H9 (cell line): Measurements from ENCODE around the gene DGKH. TPM values are rescaled to one million over a fixed set of nuclear protein-coding genes. Genes with fewer than 3 reads are reported as not detected.

Experiments
- DNase-seq: peaks from one replicate; pipeline ENCODE4 v3.0.0-alpha.2; 2017
- H2AFZ ChIP-seq: one replicate; pipeline ENCODE4 v1.6.1; 2013; ENCODE audit warnings: mild to moderate bottlenecking, low read length, control low read depth, moderate library complexity
- H2AK5ac ChIP-seq: 2 replicates; pipeline ENCODE4 v1.6.1; 2013; ENCODE audit warnings: low read length, control low read depth, mixed read lengths; ENCODE audit not compliant: insufficient read length
- H2BK120ac ChIP-seq: one replicate; pipeline ENCODE4 v1.6.1; 2013; ENCODE audit warnings: low read depth, mild to moderate bottlenecking, low read length, control low read depth, inconsistent platforms; ENCODE audit not compliant: poor library complexity, severe bottlenecking
- H2BK12ac ChIP-seq: 2 replicates; pipeline ENCODE4 v1.6.1; 2013; ENCODE audit warnings: low read length, control low read depth, mixed read lengths, low read depth; ENCODE audit not compliant: insufficient read length
- H2BK15ac ChIP-seq: 2 replicates; pipeline ENCODE4 v1.6.1; 2013; ENCODE audit warnings: low read depth, low read length, control low read depth
- H2BK20ac ChIP-seq: one replicate; pipeline ENCODE4 v1.6.1; 2013; ENCODE audit warnings: low read depth, mild to moderate bottlenecking, low read length, control low read depth, inconsistent platforms; ENCODE audit not compliant: poor library complexity, severe bottlenecking
- H2BK5ac ChIP-seq: 2 replicates; pipeline ENCODE4 v1.6.1; 2013; ENCODE audit warnings: low read length, control low read depth, mixed read lengths; ENCODE audit not compliant: insufficient read length
- H3K14ac ChIP-seq: 2 replicates; pipeline ENCODE4 v1.6.1; 2013; ENCODE audit warnings: low read length, control low read depth; ENCODE audit not compliant: insufficient read depth
- H3K18ac ChIP-seq: 2 replicates; pipeline ENCODE4 v1.6.1; 2013; ENCODE audit warnings: low read depth, mild to moderate bottlenecking, mixed read lengths, low read length, control low read depth; ENCODE audit not compliant: insufficient read length
- H3K23ac ChIP-seq: 2 replicates; pipeline ENCODE4 v1.6.1; 2013; ENCODE audit warnings: low read length, control low read depth, mixed read lengths, low read depth; ENCODE audit not compliant: insufficient read length
- H3K23me2 ChIP-seq: 2 replicates; pipeline ENCODE4 v1.6.1; 2013; ENCODE audit warnings: low read depth, mild to moderate bottlenecking, mixed read lengths, low read length, control low read depth; ENCODE audit not compliant: insufficient read length, poor library complexity, severe bottlenecking
- H3K27ac ChIP-seq: 2 replicates; pipeline ENCODE4 v1.5.1; 2013; ENCODE audit warnings: low read length, control low read depth, mixed read lengths, low read depth; ENCODE audit not compliant: insufficient read length
- H3K27me3 ChIP-seq: 2 replicates; pipeline ENCODE4 v1.6.1; 2013; ENCODE audit warnings: low read length, control low read depth, inconsistent platforms; ENCODE audit not compliant: insufficient read depth
- H3K4ac ChIP-seq: 2 replicates; pipeline ENCODE4 v1.6.1; 2013; ENCODE audit warnings: low read depth, mild to moderate bottlenecking, control low read depth, inconsistent platforms, low read length, moderate library complexity
- H3K4me1 ChIP-seq: 2 replicates; pipeline ENCODE4 v1.6.1; 2013; ENCODE audit warnings: low read length, control low read depth, inconsistent platforms; ENCODE audit not compliant: insufficient read depth
- H3K4me2 ChIP-seq: 2 replicates; pipeline ENCODE4 v1.6.1; 2013; ENCODE audit warnings: low read length, control low read depth, mixed read lengths; ENCODE audit not compliant: insufficient read length, insufficient read depth
- H3K56ac ChIP-seq: 2 replicates; pipeline ENCODE4 v1.6.1; 2013; ENCODE audit warnings: low read depth, mild to moderate bottlenecking, mixed read lengths, low read length, control low read depth; ENCODE audit not compliant: insufficient read length
- H3K79me1 ChIP-seq: 2 replicates; pipeline ENCODE4 v1.6.1; 2013; ENCODE audit warnings: low read depth, mild to moderate bottlenecking, moderate library complexity, low read length, control low read depth, inconsistent platforms; ENCODE audit not compliant: insufficient read depth, poor library complexity, severe bottlenecking
- H3K79me2 ChIP-seq: 2 replicates; pipeline ENCODE4 v1.6.1; 2013; ENCODE audit warnings: low read length, control low read depth, inconsistent platforms; ENCODE audit not compliant: insufficient read depth
- H3K9ac ChIP-seq: 2 replicates; pipeline ENCODE4 v1.6.1; 2013; ENCODE audit warnings: low read length, control low read depth, mixed read lengths; ENCODE audit not compliant: insufficient read length; ENCODE audit errors: extremely low read depth
- H3K9me3 ChIP-seq: one replicate; pipeline ENCODE4 v1.6.1; 2013; ENCODE audit warnings: low read depth, low read length, inconsistent platforms; ENCODE audit not compliant: control insufficient read depth
- H3T11ph ChIP-seq: one replicate; pipeline ENCODE4 v1.6.1; 2013; ENCODE audit warnings: mild to moderate bottlenecking, low read length, control low read depth, inconsistent platforms
- H4K20me1 ChIP-seq: one replicate; pipeline ENCODE4 v1.6.1; 2013; ENCODE audit not compliant: control insufficient read depth, insufficient read length, insufficient read depth
- H4K5ac ChIP-seq: 2 replicates; pipeline ENCODE4 v1.6.1; 2013; ENCODE audit warnings: low read depth, mild to moderate bottlenecking, mixed read lengths, low read length, control low read depth; ENCODE audit not compliant: insufficient read length
- H4K8ac ChIP-seq: replicated peaks from 2 replicates; pipeline ENCODE4 v1.6.1; 2013; ENCODE audit warnings: low read length, control low read depth, mixed read lengths, low read depth; ENCODE audit not compliant: insufficient read length
- H4K91ac ChIP-seq: 2 replicates; pipeline ENCODE4 v1.6.1; 2013; ENCODE audit warnings: low read depth, mild to moderate bottlenecking, moderate library complexity, mixed read lengths, low read length, control low read depth; ENCODE audit not compliant: insufficient read length
- H3K27ac Mint-ChIP-seq, 3 experiments: 2 replicates in 2 of 3; 3 replicates in 1 of 3; pipeline ENCODE4 v1.8.0; 2020 to 2021; ENCODE audit warnings: mixed read lengths in 3 of 3, mild to moderate bottlenecking in 1 of 3, moderate library complexity in 1 of 3
- H3K27me3 Mint-ChIP-seq: 2 replicates; pipeline ENCODE4 v1.8.0; 2021; ENCODE audit warnings: low read depth, mild to moderate bottlenecking, moderate library complexity, mixed read lengths
- H3K36me3 Mint-ChIP-seq, 3 experiments: 2 replicates in 2 of 3; 3 replicates in 1 of 3; pipeline ENCODE4 v1.8.0; 2020 to 2021; ENCODE audit warnings: low read depth in 3 of 3, mixed read lengths in 3 of 3; ENCODE audit not compliant: insufficient read depth in 1 of 3
- H3K4me1 Mint-ChIP-seq, 2 experiments: 2 replicates each; pipeline ENCODE4 v1.8.0; 2020; ENCODE audit warnings: mixed read lengths in 2 of 2
- H3K4me3 Mint-ChIP-seq, 2 experiments: 2 replicates in 1 of 2; 3 replicates in 1 of 2; pipeline ENCODE4 v1.8.0; 2020 to 2021; ENCODE audit warnings: mild to moderate bottlenecking in 2 of 2, mixed read lengths in 2 of 2, moderate library complexity in 1 of 2
- H3K9me3 Mint-ChIP-seq, 2 experiments: 2 replicates in 1 of 2; 3 replicates in 1 of 2; pipeline ENCODE4 v1.8.0; 2020; ENCODE audit warnings: mild to moderate bottlenecking in 2 of 2, mixed read lengths in 2 of 2, moderate library complexity in 1 of 2
- WGBS: extraction: QIAGEN DNeasy Blood & Tissue Kit; methylation state at CpG from one replicate; pipeline ENCODE4 v1.1.7; 2013; ENCODE audit warnings: missing lambda C conversion rate, low lambda C conversion rate, mixed read lengths; ENCODE audit not compliant: insufficient read length; ENCODE audit errors: extremely low coverage; 5-methylcytosine and 5-hydroxymethylcytosine counted together
- total RNA-seq: library from RNA; stranded (reverse); gene quantifications from 2 replicates; pipeline ENCODE4 v1.2.1, GENCODE V29; 2021
- TF ChIP-seq, protein P1 (sequence below): fragments of 200-600 bp; sonication (generic); conservative IDR thresholded peaks from 3 replicates; pipeline ENCODE4 v1.8.0; 2021; ENCODE audit warnings: antibody characterized with exemption, mild to moderate bottlenecking

Gene DGKH
- total RNA-seq, 1 experiment from 2014 or later = 8.6 TPM

DNA sequence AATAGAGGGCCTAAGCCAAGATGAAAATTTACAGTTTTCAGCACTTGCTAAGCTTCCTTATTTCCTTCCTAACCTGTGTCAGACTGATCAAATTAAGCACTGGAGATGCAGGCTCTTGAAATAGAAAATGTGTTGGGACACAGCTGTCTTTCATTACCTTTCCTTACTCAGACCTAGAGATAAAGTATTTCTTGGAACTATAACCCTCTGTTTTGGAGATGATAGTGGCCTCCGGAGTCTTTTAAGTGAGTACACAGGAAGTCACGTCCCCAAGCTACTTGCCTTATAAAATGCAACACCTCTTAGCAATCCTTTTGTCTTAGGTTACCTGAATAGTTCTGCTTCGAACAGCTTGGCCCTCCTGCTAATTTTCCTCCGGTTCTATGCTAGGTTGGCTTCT is 211.1 kb downstream of the DGKH start:
- Mint-ChIP-seq H3K36me3 (peaks cover 3 to 16% (median 7%) of the 10 kb centered on the region in 3 experiments; a peak in 6 of 7 replicates), H3K4me3 (no peak overlapping the region), H3K27me3 (no peaks in the 10 kb centered on the region), H3K9me3 (peaks cover 9 to 12% of the 10 kb centered on the region in 2 experiments), H3K4me1 (peaks cover 6 to 12% of the 10 kb centered on the region in 2 experiments), H3K27ac (no peak overlapping the region)
- H3K9ac ChIP-seq = no peak overlapping the region
- H3K4me2 ChIP-seq = no peak overlapping the region
- no peak overlapping the region for H3K18ac ChIP-seq
- TF ChIP-seq, protein P1, sequence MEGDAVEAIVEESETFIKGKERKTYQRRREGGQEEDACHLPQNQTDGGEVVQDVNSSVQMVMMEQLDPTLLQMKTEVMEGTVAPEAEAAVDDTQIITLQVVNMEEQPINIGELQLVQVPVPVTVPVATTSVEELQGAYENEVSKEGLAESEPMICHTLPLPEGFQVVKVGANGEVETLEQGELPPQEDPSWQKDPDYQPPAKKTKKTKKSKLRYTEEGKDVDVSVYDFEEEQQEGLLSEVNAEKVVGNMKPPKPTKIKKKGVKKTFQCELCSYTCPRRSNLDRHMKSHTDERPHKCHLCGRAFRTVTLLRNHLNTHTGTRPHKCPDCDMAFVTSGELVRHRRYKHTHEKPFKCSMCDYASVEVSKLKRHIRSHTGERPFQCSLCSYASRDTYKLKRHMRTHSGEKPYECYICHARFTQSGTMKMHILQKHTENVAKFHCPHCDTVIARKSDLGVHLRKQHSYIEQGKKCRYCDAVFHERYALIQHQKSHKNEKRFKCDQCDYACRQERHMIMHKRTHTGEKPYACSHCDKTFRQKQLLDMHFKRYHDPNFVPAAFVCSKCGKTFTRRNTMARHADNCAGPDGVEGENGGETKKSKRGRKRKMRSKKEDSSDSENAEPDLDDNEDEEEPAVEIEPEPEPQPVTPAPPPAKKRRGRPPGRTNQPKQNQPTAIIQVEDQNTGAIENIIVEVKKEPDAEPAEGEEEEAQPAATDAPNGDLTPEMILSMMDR = no peak
- DNase-seq = no peak
- no peak overlapping the region for H3K23ac ChIP-seq
- no peak overlapping the region for H2BK120ac ChIP-seq
- H3K56ac ChIP-seq = no peak overlapping the region
- peak overlapping the region; percentile 62 for H2AFZ ChIP-seq
- H3K9me3 ChIP-seq = peaks cover 12% of the 10 kb centered on the region
- H3K4me1 ChIP-seq = peaks cover 6% of the 10 kb centered on the region
- H2AK5ac ChIP-seq = no peak overlapping the region
- H4K8ac ChIP-seq = no peak overlapping the region
- no peak overlapping the region for H2BK15ac ChIP-seq
- H2BK12ac ChIP-seq = no peak overlapping the region
- no peak overlapping the region for H3K4ac ChIP-seq
- H3K14ac ChIP-seq = no peak overlapping the region
- no peak overlapping the region for H2BK5ac ChIP-seq
- no peak overlapping the region for H3T11ph ChIP-seq
- H3K79me1 ChIP-seq = no peaks in the 10 kb centered on the region
- no peak overlapping the region for H2BK20ac ChIP-seq
- no peaks in the 10 kb centered on the region for H4K20me1 ChIP-seq
- WGBS = no CpG with 5 or more reads among the region's 4 CpGs
- H3K27ac ChIP-seq = no peak overlapping the region
- H3K27me3 ChIP-seq = no peaks in the 10 kb centered on the region
- H3K79me2 ChIP-seq = no peaks in the 10 kb centered on the region
- H4K91ac ChIP-seq = no peak overlapping the region
- no peaks in the 10 kb centered on the region for H3K23me2 ChIP-seq
- H4K5ac ChIP-seq = no peak overlapping the region
